DOHH2 (cell line): Measurements from ENCODE around the gene CEP76.

Experiments used
- CTCF ChIP-seq: fragments of 200-600 bp; sonication (generic); IDR thresholded peaks from one replicate; pipeline ENCODE4 v1.5.1; 2014; ENCODE audit warnings: antibody characterized with exemption, mild to moderate bottlenecking, low read depth, low read length; ENCODE audit not compliant: poor library complexity, severe bottlenecking
- EZH2phosphoT487 ChIP-seq: fragments of 200-600 bp; sonication (generic); IDR thresholded peaks from 2 replicates; pipeline ENCODE4 v1.6.1; 2017; ENCODE audit warnings: borderline replicate concordance, mild to moderate bottlenecking, antibody characterized with exemption, low read length, moderate library complexity, mixed read lengths

- TF ChIP-seq EZH2phosphoT487: no peak
- no peak for TF ChIP-seq CTCF
These were observed 63.8 kb downstream of the CEP76 start for GRCh38 chr18:12638644-12639124.
